Suppressor macrophage (primary cell): ENCODE measurements around the gene XPC.

Experiments
- DNase-seq, 4 experiments: peaks; one replicate each; pipeline ENCODE4 v3.0.0-alpha.2; 2020 to 2022

The XPC gene

DNA sequence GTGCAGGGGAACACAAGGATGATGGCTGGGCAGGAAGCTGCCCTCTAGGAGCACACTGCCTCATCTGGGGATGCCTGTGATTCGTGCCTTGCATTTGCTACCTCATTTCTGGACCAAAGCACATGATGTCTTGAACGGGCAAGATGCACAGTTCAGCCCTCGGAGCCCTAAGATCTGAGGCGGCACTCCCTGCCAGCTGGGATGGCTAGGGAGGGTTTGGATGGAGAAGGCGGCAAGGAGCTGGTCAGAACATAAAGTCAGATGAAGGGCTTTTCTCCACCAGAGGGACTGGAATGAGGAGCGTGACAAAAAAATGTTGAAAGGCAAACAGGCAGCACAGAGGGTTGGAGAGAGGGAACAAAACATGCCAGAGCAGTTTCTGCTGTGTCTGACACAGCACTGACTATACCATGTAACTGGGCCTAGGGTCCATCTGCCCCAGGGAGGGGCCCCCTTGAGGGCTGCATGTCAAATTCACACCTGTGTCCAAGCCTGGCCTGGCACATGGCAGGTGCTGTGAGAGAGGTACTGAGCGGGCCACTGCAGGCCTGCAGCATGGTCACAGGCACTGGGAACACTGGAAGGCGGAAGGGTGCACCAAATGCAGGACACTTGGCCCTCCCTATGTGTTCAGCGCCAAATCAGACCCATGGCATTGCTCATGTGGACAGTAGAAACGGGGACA, 31.9 kb downstream of the XPC start:
- no peak for DNase-seq

- DNase-seq = peak in 1 of 4 experiments; percentile 11
Observed at GRCh38 chr3:14145670-14146380, 32.6 kb downstream of the XPC start.

GRCh38 chr3:14145236-14145635, 33.2 kb downstream of the XPC start:
- DNase-seq = peak in 1 of 4 experiments; percentile 17

- DNase-seq = peak; percentile 91 to 99 (median 94)
Observed at GRCh38 chr3:14144423-14145075, 33.9 kb downstream of the XPC start.

- DNase-seq = peak in 3 of 4 experiments; percentile 50 to 60 (median 57)
Observed at GRCh38 chr3:14143271-14144225, 34.9 kb downstream of the XPC start.

DNA sequence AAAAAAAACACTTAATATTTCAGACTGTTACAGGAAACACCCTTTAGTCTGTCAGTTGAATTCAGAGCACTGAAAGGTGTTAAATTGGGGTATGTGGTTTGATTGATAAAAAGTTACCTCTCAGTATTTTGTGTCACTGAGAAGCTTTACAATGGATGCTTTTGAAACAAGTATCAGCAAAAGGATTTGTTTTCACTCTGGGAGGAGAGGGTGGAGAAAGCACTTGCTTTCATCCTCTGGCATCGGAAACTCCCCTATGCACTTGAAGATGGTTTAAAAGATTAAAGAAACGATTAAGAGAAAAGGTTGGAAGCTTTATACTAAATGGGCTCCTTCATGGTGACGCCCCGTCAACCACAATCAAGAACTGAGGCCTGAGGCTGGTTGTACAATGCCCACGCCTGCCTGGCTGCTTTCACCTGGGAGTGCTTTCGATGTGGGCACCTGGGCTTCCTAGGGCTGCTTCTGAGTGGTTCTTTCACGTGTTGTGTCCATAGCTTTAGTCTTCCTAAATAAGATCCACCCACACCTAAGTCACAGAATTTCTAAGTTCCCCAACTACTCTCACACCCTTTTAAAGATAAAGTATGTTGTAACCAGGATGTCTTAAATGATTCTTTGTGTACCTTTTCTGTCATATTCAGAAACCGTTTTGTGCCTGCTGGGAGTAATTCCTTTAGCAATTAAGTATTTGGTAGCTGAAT, 35.7 kb downstream of the XPC start:
- peak in 3 of 4 experiments; percentile 27 to 49 (median 45) for DNase-seq

- DNase-seq = peak; percentile 50 to 69 (median 66)
Observed at GRCh38 chr3:14141602-14142341, 36.6 kb downstream of the XPC start.

DNA sequence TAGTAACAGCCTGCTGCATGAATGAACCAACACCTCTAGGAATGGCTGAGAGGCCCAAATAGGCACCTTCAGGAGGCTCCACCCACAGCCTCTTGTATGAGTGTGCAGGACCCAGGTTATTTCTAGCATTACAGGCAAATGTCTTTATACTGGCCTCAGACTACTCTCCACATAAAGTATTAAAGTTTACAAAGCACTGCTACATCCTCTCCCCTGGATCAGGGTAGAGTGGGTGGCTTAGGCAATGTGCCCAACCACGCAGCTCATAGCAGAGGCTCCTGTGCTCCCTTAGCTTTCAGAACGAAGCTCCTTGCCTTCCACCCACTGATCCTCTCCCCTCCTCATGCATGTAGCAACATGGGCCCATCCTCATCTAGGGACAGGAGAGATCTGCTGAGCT, 37.3 kb downstream of the XPC start:
- peak in 3 of 4 experiments; percentile 31 to 54 (median 41) for DNase-seq

DNA sequence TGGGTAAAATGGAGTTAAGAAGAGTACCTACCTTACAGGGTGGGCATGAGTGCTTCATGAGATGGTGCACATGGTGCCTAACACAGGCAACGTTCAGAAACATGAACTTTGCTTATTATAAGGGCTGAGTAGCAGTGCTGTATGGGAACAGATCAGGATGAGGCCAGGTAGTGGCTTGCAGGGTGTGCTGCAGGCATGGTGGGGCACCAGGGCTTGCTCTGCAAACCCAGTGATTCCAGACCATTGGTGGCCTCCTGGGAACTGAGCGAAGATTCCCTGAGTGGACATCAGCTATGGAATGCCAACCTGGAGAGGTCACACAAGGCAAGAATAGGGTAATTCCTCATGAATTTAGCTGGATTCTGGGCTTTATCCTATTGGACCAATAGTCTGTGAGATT, 37.7 kb downstream of the XPC start:
- DNase-seq = no peak

DNA sequence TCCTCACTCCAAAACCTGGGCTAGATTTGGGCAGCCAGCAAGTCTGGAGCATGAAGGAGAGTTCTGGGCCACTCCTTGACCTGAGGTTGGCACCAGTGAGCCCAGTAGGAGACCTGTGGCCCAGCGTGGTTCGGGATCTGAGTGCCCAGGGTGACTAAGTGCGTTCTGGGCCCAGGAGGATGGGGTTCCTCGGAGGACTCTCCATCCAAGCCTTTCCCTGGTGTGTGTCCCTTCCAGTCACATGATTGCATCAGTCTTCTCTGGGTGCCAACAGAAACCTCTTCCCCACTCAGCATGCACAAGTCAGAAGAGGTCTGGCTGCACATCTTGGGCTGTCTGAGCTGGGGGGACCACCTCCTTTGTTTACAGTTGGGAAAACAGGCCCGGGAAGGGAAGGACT, 38.6 kb downstream of the XPC start:
- DNase-seq = no peak

DNA sequence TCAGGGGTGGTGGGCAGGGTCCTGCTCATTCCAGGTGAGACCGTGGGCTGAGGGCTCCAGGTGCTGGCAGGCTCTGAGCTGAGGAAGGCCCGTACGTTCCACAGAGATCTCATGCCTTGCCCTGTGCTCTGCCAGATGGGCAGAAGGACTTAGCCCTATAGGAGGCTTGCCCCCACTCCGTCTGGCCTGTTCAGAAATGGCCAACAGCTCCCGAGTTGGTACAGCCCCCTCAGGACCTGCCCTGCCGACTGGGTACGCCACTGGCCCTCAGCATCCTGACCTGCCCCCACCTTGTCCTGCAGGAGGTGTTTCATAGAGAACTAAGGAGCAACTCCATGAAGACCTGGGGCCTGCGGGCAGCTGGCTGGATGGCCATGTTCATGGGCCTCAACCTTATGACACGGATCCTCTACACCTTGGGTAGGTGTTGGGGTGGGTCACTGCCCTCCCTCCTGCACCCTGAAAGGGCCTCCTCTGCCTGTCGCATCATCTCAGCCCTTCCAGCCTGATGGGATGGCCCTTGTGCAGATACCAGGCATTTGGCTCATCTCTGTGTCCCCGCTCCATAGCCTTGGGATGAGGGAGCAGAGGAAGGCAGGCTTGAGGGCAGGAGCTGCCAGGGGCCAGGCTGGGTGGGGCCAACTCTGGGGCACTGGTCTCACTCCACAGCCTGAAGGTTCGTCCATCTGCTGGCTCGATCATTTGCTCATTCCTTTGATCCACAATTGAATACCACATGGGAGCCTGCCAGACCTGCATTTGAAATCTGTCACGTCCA, 39.3 kb downstream of the XPC start:
- no peak for DNase-seq

DNA sequence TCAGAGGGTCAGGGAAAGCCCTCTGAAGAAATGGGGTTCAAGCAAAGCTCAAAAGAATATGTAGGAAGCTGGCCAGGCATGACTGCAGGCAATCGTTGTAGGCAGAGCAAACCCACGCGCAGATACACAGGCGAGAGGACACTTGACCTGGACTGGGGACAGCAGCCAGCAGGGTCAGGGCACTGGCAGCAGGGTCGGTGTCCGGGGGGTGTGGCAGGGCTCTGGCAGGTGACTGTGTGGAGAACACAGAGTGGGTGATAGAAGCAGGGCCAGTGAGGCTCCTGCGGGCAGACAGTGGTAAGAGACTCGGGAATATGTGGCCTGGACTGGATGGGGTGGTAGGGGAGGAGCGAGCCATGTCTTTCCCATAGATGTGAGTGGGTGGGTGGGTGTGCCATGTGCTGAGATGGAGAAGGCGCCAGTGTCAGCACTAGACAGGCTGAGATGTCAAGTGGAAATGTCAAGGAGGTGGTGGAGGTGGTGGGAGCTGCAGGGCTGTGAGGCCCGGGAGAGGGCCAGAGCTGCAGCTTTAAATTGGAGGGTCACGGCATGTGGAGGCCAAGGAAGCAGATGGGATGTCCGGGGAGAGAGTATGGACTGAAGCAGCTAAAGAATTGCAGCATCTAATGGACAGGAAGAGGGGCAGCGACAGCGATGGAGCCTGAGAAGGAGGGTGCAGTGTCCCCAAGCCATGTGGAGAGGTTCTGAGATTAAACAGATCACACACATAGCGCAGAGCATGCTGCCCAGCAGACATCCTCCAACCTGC, 40.1 kb downstream of the XPC start:
- peak in 3 of 4 experiments; percentile 19 to 49 (median 23) for DNase-seq

GRCh38 chr3:14137445-14137844, 41.0 kb downstream of the XPC start:
- peak; percentile 48 to 79 (median 73) for DNase-seq

- no peak for DNase-seq
Observed at GRCh38 chr3:14137004-14137403, 41.4 kb downstream of the XPC start.

GRCh38 chr3:14135581-14135980, 42.8 kb downstream of the XPC start:
- DNase-seq = no peak

GRCh38 chr3:14134291-14134690, 44.1 kb downstream of the XPC start:
- no peak for DNase-seq

GRCh38 chr3:14133876-14134275, 44.5 kb downstream of the XPC start:
- DNase-seq = no peak

DNA sequence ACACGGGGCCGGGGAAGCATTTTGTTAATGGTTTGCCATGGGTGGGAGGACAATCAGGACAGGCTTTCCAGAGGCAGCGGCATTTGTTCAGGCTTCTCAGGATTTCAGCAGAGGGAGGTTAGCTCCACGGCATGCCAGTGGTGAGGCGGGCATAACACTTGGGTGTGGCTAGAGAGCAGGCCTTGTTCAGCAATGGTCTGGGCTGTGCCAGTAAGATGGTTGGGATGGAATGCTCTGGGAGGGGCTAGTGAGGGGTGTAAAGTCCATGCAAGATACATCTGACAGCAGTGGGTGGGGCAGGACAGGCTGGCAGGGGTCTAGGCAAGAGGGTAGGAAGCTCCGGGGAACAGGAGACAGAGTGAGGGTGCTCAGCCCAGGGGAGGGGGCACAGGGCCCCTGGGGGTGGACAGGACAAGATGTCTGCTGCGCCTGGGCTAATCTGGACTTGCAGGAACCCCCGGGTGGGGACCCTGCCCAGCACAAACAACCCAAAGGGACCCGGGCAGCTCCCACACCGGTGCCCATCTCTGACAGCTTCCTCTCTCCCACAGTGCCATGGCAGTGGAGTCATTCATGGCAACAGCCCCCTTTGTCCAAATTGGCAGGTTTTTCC, 45.1 kb downstream of the XPC start:
- no peak for DNase-seq

DNA sequence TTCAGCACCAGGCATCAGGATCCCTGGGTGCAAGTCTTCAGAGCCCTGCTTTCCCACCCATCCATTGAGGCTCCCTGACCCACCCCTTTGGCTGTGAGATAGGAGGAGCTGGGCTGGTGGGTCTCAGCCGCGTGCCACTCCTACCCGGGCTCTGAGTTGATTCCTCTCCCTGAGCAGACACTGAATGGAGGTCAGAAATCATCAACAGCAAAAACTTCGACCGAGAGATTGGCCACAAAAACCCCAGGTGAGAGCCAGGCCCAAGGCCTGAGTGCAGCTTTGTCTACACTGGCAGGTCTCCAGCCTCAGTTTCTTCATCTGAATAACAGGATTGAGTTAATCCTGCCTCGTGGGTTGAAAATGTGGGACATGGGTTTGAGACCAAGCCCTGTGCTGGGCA, 45.7 kb downstream of the XPC start:
- no peak for DNase-seq
